HepG2 (cell line): ENCODE measurements around the gene GMPPB. TPM values are rescaled to one million over a fixed set of nuclear protein-coding genes. Genes with fewer than 3 reads are reported as not detected.

Experiments used
- ATAC-seq: fragments of 200-7000 bp; cut with Tn5 transposase; 3 replicates; pipeline ENCODE4 v1.9.1; 2020; ENCODE audit warnings: mild to moderate bottlenecking, moderate library complexity
- BruUV-seq: library from RNA; stranded (reverse); fragments of 400-500 nt; replicated peaks from 2 replicates; lab custom pipeline; 2021; lab: Mats Ljungman, UMichigan
- CTCF ChIA-PET: fragments of 300-600 bp; formaldehyde crosslinking; extraction: SDS; loops from one replicate; lab custom pipeline; 2021; ENCODE audit warnings: low total read pairs, inconsistent platforms, low intra/inter-chr PET ratio; lab: Yijun Ruan, JAX
- POLR2A ChIA-PET: fragments of 350-600 bp; sonication (Branson Sonifier 250); formaldehyde crosslinking; loops from one replicate; lab custom pipeline; 2020; ENCODE audit warnings: antibody characterized with exemption, inconsistent platforms; lab: Yijun Ruan, JAX
- DNase-seq: peaks from one replicate; pipeline ENCODE4 v3.0.0-alpha.2; 2015; ENCODE audit warnings: low spot score
- FAIRE-seq: peaks from 3 replicates; lab custom pipeline; 2011; peaks lifted over from hg19 to GRCh38; lab: Jason Lieb, UNC
- H2AFZ ChIP-seq: one replicate; pipeline ENCODE4 v1.6.1; 2011; ENCODE audit warnings: low read length, inconsistent platforms
- H3K27ac ChIP-seq: fragments of 300-600 bp; 3 replicates; pipeline ENCODE4 v1.8.0; 2011; ENCODE audit warnings: mixed run types, mild to moderate bottlenecking, mixed read lengths, low read length, inconsistent platforms; ENCODE audit not compliant: insufficient read depth; ENCODE audit errors: extremely low read length
- H3K27me3 ChIP-seq, 2 experiments: fragments of 200-600 bp in 1 of 2; 2 replicates in 1 of 2; 3 replicates in 1 of 2; pipeline versions ENCODE4 v1.6.0 to v1.8.0; 2011; ENCODE audit warnings: low read length in 2 of 2, mild to moderate bottlenecking in 2 of 2, moderate library complexity in 2 of 2, inconsistent platforms in 1 of 2; ENCODE audit not compliant: insufficient read depth in 2 of 2, control insufficient read depth in 1 of 2
- H3K36me3 ChIP-seq, 2 experiments: fragments of 200-600 bp in 1 of 2; replicated peaks in 1 of 2; 2 replicates in 1 of 2; 3 replicates in 1 of 2; pipeline versions ENCODE4 v1.5.1 to v1.8.0; 2011; ENCODE audit warnings: low read length in 2 of 2, inconsistent platforms in 1 of 2; ENCODE audit not compliant: insufficient read depth in 2 of 2, control insufficient read depth in 1 of 2
- H3K4me1 ChIP-seq: 2 replicates; pipeline ENCODE4 v1.5.1; 2012; ENCODE audit warnings: low read length, inconsistent platforms; ENCODE audit not compliant: insufficient read depth
- H3K4me2 ChIP-seq: 2 replicates; pipeline ENCODE4 v1.6.0; 2011; ENCODE audit warnings: low read depth, low read length, inconsistent platforms
- H3K4me3 ChIP-seq, 3 experiments: fragments of 200-600 bp in 1 of 3; sonication (generic), shearing (Covaris generic) in 1 of 3; replicated peaks in 1 of 3; 2 replicates each; pipeline ENCODE4 v1.5.1; 2011 to 2016; ENCODE audit warnings: low read length in 3 of 3, inconsistent platforms in 2 of 3, low read depth in 2 of 3, mild to moderate bottlenecking in 2 of 3, control low read depth in 1 of 3, mixed read lengths in 1 of 3; ENCODE audit not compliant: insufficient read depth in 1 of 3
- H3K79me2 ChIP-seq: one replicate; pipeline ENCODE4 v1.6.1; 2011; ENCODE audit warnings: low read length, inconsistent platforms; ENCODE audit not compliant: insufficient read depth
- H3K9ac ChIP-seq: 2 replicates; pipeline ENCODE4 v1.6.0; 2011; ENCODE audit warnings: mild to moderate bottlenecking, low read depth, low read length, inconsistent platforms; ENCODE audit not compliant: insufficient read depth
- H3K9me3 ChIP-seq: 2 replicates; pipeline ENCODE4 v1.5.1; 2012; ENCODE audit warnings: mild to moderate bottlenecking, low read length
- H4K20me1 ChIP-seq: 2 replicates; pipeline ENCODE4 v1.6.0; 2011; ENCODE audit warnings: inconsistent platforms, mild to moderate bottlenecking, low read length, moderate library complexity; ENCODE audit not compliant: insufficient read depth
- CENPT ChIP-seq: sonication (generic); formaldehyde crosslinking; IDR thresholded peaks from 2 replicates; pipeline ENCODE4 v1.8.0; 2022; ENCODE audit warnings: low read depth, mild to moderate bottlenecking, moderate library complexity, missing genetic modification reagents
- KDM5B ChIP-seq: sonication (generic); formaldehyde crosslinking; IDR thresholded peaks from 2 replicates; pipeline ENCODE4 v1.4.0; 2020; ENCODE audit warnings: missing genetic modification reagents, mild to moderate bottlenecking, borderline replicate concordance
- POLR2G ChIP-seq: fragments of 200-400 bp; formaldehyde crosslinking; IDR thresholded peaks from 2 replicates; pipeline ENCODE4 v1.6.1; 2018; ENCODE audit warnings: mild to moderate bottlenecking, low read depth, low read length, moderate library complexity
- RBFOX2 ChIP-seq: fragments of 200-400 bp; formaldehyde crosslinking; IDR thresholded peaks from 2 replicates; pipeline ENCODE4 v1.6.1; 2017; ENCODE audit warnings: low read depth, mild to moderate bottlenecking, low read length
- ZNF564 ChIP-seq: sonication (generic); formaldehyde crosslinking; IDR thresholded peaks from 2 replicates; pipeline ENCODE4 v1.8.1; 2023; ENCODE audit warnings: mild to moderate bottlenecking, missing genetic modification reagents
- WGBS: methylation state at CpG from one replicate; pipeline ENCODE4 v1.1.6; 2017; ENCODE audit warnings: low lambda C conversion rate; 5-methylcytosine and 5-hydroxymethylcytosine counted together
- in situ Hi-C: cut with HindIII; loops from 2 replicates; pipeline ENCODE4 v1.10.0; 2017; ENCODE audit warnings: low pct_unique_long_range_greater_than_20kb; ENCODE audit not compliant: extremely low pct_ligation_motif_present
- intact Hi-C: fragments of 100-400 bp; cut with micrococcal nuclease; formaldehyde crosslinking; loops from one replicate; pipeline ENCODE4 v1.10.0; 2022; ENCODE audit not compliant: unreplicated experiment
- polyA plus RNA-seq, 8 experiments: library from polyadenylated mRNA; depleted of rRNA in 3 of 8; stranded (reverse) in 7 of 8; unstranded in 1 of 8; fragments of >200 nt; fragmentation: Illumina TruSeq in 4 of 8; extraction: Trizol in 4 of 8; gene quantifications; 2 replicates each; pipeline versions ENCODE4 v1.2.1 to v1.2.3, GENCODE V29; 2011 to 2016; ENCODE audit warnings: low read depth in 4 of 8, missing spikeins in 1 of 8, mixed read lengths in 1 of 8; ENCODE audit not compliant: insufficient read depth in 1 of 8
- total RNA-seq, 5 experiments: library from RNA; depleted of rRNA; stranded (reverse); fragments of >200 nt; fragmentation: Illumina TruSeq; extraction: Trizol; gene quantifications; 2 replicates each; pipeline ENCODE4 v1.2.3, GENCODE V29; 2016; ENCODE audit warnings: low read depth in 1 of 5

GMPPB gene
- total and polyA plus RNA-seq, 2 of the 13 experiments (the other 11 are each of a cell fraction or from before 2014, with no cell fraction given) = 6.5 to 23.1 TPM

- Histone ChIP-seq H3K27ac (no peak overlapping the region), H3K79me2 (no peaks in the 10 kb centered on the region), H3K4me1 (no peaks in the 10 kb centered on the region), H3K4me2 (no peak overlapping the region), H4K20me1 (no peaks in the 10 kb centered on the region), H3K9ac (no peak overlapping the region), H3K9me3 (no peaks in the 10 kb centered on the region), H3K4me3 (no peak overlapping the region), H3K27me3 (no peaks in the 10 kb centered on the region; a peak in 1 of 5 replicates), H2AFZ (no peak overlapping the region), H3K36me3 (peaks cover 34 to 71% of the 10 kb centered on the region in 2 experiments)
- DNase-seq (no peak), ATAC-seq (no peak), FAIRE-seq (no peak)
- TF ChIP-seq RBFOX2 = 0 out of 2 replicates have a peak, but pooled peaks have one; percentile 25
- no peak for TF ChIP-seq ZNF564 (CRISPR knock-in tag)
- CTCF ChIA-PET = interaction anchor here (1.7 to 2.3 kb wide), 2 partner anchors 135 to 201 kb away, joined by 7 to 14 read pairs; no protein-coding TSS in a partner anchor
- POLR2A ChIA-PET = no interaction called here
- intact Hi-C loops (no loop called here), in situ Hi-C loops (loop anchor here (5.0 kb wide), 2 partner anchors 133 to 203 kb away; no protein-coding TSS in a partner anchor)
- no TSS peak for BruUV-seq
- 100% methylated on average over 4 of the region's 8 CpGs for WGBS
These were observed 19.1 kb downstream of the GMPPB start for GRCh38 chr3:49704629-49705028.

- BruUV-seq = no TSS peak
- intact Hi-C loops = loop anchor here (1.0 to 2.0 kb wide), 2 partner anchors 135 to 203 kb away; no protein-coding TSS in a partner anchor
- CTCF ChIA-PET = interaction anchor here (1.7 to 2.3 kb wide), 2 partner anchors 135 to 202 kb away, joined by 7 to 14 read pairs; no protein-coding TSS in a partner anchor
- H3K4me2 ChIP-seq = no peak overlapping the region
- FAIRE-seq = no peak
- DNase-seq = no peak
- no peaks in the 10 kb centered on the region for H3K9me3 ChIP-seq
- no peaks in the 10 kb centered on the region for H3K79me2 ChIP-seq
- ATAC-seq = no peak
- POLR2A ChIA-PET = no interaction called here
- H3K36me3 ChIP-seq = peaks cover 36 to 74% of the 10 kb centered on the region in 2 experiments
- H3K27ac ChIP-seq = no peak overlapping the region
- H2AFZ ChIP-seq = no peak overlapping the region
- WGBS = 96% methylated on average over 7 of the region's 7 CpGs
- H4K20me1 ChIP-seq = no peaks in the 10 kb centered on the region
- H3K4me3 ChIP-seq = no peak overlapping the region
- H3K9ac ChIP-seq = no peak overlapping the region
- H3K27me3 ChIP-seq = no peaks in the 10 kb centered on the region; a peak in 1 of 5 replicates
- no peaks in the 10 kb centered on the region for H3K4me1 ChIP-seq
- TF ChIP-seq POLR2G (0 out of 2 replicates have a peak, but pooled peaks have one; percentile 29), KDM5B (0 out of 2 replicates have a peak, but pooled peaks have one; percentile 8), CENPT (no peak)
- TF ChIP-seq, all 625 proteins: peak for 2
- in situ Hi-C loops = loop anchor here (5.0 kb wide), 2 partner anchors 133 to 203 kb away; no protein-coding TSS in a partner anchor
These were observed 19.8 kb downstream of the GMPPB start for GRCh38 chr3:49703956-49704355.
